ENCODE measurements around the gene TRAPPC2L.

TRAPPC2L gene

GRCh38 chr16:88905563-88905962 lies 48.6 kb downstream of the TRAPPC2L start:
- TF ChIP-seq CTCF (IDR thresholded peaks at IDR 0.05; ENCODE audit: low read length, missing control alignments) = no peak
- no peak overlapping the region for H3K4me3 ChIP-seq (replicated peaks; ENCODE audit: low read depth, low read length)
- no peak for DNase-seq (ENCODE audit: low read depth)

GRCh38 chr16:88906020-88906419 lies 49.1 kb downstream of the TRAPPC2L start:
- H3K4me3 ChIP-seq (replicated peaks; ENCODE audit: low read depth, low read length) = no peak overlapping the region
- no peak for TF ChIP-seq CTCF (IDR thresholded peaks at IDR 0.05; ENCODE audit: low read length, missing control alignments)
- no peak for DNase-seq (ENCODE audit: low read depth)

GRCh38 chr16:88906535-88907105 lies 49.7 kb downstream of the TRAPPC2L start:
- no peak for DNase-seq (ENCODE audit: low read depth)
- no peak overlapping the region for H3K4me3 ChIP-seq (replicated peaks; ENCODE audit: low read depth, low read length)
- no peak for TF ChIP-seq CTCF (IDR thresholded peaks at IDR 0.05; ENCODE audit: low read length, missing control alignments)

- no peak for TF ChIP-seq CTCF (IDR thresholded peaks at IDR 0.05; ENCODE audit: low read length, missing control alignments)
- no peak overlapping the region for H3K4me3 ChIP-seq (replicated peaks; ENCODE audit: low read depth, low read length)
- DNase-seq (ENCODE audit: low read depth) = no peak
Observed at GRCh38 chr16:88907768-88908167, 50.8 kb downstream of the TRAPPC2L start.

GRCh38 chr16:88908307-88908706 lies 51.4 kb downstream of the TRAPPC2L start:
- H3K4me3 ChIP-seq (replicated peaks; ENCODE audit: low read depth, low read length) = no peak overlapping the region
- no peak for DNase-seq (ENCODE audit: low read depth)
- TF ChIP-seq CTCF (IDR thresholded peaks at IDR 0.05; ENCODE audit: low read length, missing control alignments) = no peak

- TF ChIP-seq CTCF (IDR thresholded peaks at IDR 0.05; ENCODE audit: low read length, missing control alignments) = no peak
- no peak overlapping the region for H3K4me3 ChIP-seq (replicated peaks; ENCODE audit: low read depth, low read length)
- DNase-seq (ENCODE audit: low read depth) = no peak
Observed at GRCh38 chr16:88909431-88910210, 52.7 kb downstream of the TRAPPC2L start.
